ENCODE results near the gene ELAVL1. TPM values are rescaled to one million over a fixed set of nuclear protein-coding genes. Genes with fewer than 3 reads are reported as not detected.

ELAVL1 gene
- total RNA-seq, 2 experiments from 2014 or later = 119 to 150 TPM

DNA sequence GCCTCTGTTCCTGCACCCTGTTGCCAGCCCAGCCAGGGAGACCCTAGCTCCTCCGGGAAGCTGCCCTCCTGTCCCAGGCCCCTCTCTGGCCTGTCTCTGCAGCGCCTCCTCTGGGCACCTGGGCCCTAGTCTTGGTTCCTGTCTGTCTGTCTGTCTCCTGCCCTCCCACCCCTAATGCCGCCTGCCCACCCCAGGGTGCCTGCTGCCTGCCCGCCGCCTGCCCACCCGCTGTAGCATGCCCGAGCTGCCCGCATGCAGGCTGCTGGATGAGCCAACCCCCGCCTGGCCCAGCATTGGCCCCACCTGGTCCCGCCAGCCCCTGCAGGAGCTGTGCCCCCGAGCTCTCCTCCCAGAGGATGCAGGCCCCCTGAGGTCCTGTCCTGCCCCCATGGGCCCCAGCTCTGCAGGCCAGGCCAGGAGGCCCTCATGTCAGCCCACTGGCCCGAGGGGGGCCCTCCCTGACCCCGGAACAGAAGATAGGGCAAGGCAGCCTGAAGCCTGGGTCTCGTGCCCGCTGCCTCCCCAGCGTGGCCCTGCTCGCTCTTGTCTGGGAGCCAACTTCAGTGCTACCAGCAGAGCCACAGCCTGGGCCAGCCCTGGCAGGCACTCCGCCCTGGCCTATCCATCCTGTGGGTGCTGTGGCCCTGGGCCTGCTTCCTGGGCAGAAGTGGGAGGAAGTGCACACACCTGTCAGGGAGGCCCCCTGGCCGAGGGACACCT lies 96.5 kb downstream of the ELAVL1 start:
- Mint-ChIP-seq H3K27ac (no peak overlapping the region), H3K9me3 (ENCODE audit: low read depth) (no peaks in the 10 kb centered on the region), H3K4me1 (peaks cover 14% of the 10 kb centered on the region), H3K36me3 (peaks cover 15% of the 10 kb centered on the region), H3K27me3 (no peaks in the 10 kb centered on the region), H3K4me3 (no peak overlapping the region)
- ATAC-seq (no peak), DNase-seq (no peak)
- CTCF ChIA-PET = interaction anchor here (1.3 kb wide), 1 partner anchor 8 kb away, joined by 4 read pairs; no protein-coding TSS in a partner anchor

Other genes starting within 250 kb of the ELAVL1 start
- gene CLEC4M, start 242.4 kb downstream of the ELAVL1 start, total RNA-seq = not detected
- gene EVI5L, start 175.4 kb downstream of the ELAVL1 start, total RNA-seq = 1 to 10 TPM; 6.0 to 6.1 TPM
- gene PRR36, start 131.3 kb downstream of the ELAVL1 start, total RNA-seq = under 1 TPM in 1 of 2 experiments, not detected in 1; 0.06 TPM
- not detected for gene LRRC8E, start 117.1 kb downstream of the ELAVL1 start, total RNA-seq
- 10 to 100 TPM; 38.0 to 41.6 TPM for gene MAP2K7, start 101.8 kb downstream of the ELAVL1 start, total RNA-seq
- 1 to 10 TPM; 7.7 to 9.1 TPM for gene TGFBR3L, start 90.8 kb downstream of the ELAVL1 start, total RNA-seq
- 10 to 100 TPM; 18.0 to 24.0 TPM for gene SNAPC2, start 85.3 kb downstream of the ELAVL1 start, total RNA-seq
- under 1 TPM in 1 of 2 experiments, not detected in 1; 0.23 TPM for gene CTXN1, start 79.5 kb downstream of the ELAVL1 start, total RNA-seq
- 10 to 100 TPM; 63.7 to 76.4 TPM for gene TIMM44, start 62.0 kb downstream of the ELAVL1 start, total RNA-seq
- not detected for gene CCL25, start 47.1 kb upstream of the ELAVL1 start, total RNA-seq
- gene FBN3, start 144.0 kb upstream of the ELAVL1 start, total RNA-seq = under 1 TPM in 1 of 2 experiments, not detected in 1; 0.06 TPM
- gene CERS4, start 203.7 kb upstream of the ELAVL1 start, total RNA-seq = 10 to 100 TPM; 20.3 to 28.2 TPM